ENCODE results near the gene STX11.

The STX11 gene

DNA sequence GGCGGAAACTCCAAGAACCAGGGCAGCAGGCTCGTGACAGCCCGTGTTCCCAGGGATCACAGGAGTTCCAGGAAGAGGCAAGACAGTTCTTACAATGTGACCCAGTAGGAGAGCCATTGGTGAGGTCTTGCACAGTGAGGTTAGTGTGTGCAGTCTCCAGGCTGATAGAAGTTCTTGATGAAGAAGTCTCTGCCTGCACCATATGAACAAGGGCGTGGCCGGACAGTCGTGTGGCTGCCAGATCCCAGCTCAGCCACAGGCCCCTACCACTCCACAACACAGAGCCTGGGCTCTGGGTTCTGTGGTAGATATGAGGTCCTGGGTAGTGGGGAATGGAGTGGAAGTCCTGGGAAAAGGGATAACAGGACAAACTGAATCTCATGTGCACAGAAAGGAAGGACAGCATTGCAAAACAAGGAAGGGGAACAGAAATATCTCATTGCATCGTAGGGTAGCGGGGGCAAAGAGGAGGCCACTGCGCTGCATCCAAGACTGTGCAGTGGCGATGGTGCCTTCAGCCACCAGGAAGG, 65.2 kb downstream of the STX11 start:
- peak; percentile 46 for DNase-seq (ENCODE audit: low spot score)

DNA sequence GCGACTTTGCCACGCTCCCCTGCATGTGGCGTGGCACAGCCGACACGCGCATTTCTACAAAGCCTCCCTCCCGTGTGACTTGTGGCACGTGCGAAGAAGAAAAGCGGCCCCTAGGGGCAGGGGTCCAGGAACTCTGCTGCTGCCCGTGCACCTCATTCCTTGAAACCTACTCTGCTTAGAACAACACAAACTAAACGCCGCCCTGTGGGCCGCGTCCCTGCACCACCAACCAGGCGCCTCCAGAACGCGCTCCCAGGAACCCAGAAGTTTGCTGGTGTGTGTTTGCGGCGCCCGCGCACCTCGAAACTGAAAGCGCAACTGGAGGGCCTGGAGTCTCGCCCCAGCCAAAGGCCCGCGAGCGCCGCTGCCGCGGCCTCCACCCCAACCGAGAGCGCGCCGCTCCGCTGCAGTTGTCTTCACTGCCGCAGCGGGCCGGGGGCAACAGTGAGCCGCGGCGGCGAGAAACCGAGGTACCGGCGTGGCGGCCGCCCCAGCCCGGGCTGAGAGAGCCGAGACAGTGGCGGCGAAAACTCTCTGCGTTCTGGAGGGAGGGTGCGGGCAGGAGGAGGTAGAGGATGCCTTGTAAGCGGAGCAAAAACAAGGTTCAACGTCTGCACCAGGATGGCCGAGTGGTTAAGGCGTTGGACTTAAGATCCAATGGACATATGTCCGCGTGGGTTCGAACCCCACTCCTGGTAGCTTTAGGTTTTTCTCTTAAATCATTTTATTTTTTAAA, 65.8 kb downstream of the STX11 start:
- DNase-seq (ENCODE audit: low spot score) = peak; percentile 95

DNA sequence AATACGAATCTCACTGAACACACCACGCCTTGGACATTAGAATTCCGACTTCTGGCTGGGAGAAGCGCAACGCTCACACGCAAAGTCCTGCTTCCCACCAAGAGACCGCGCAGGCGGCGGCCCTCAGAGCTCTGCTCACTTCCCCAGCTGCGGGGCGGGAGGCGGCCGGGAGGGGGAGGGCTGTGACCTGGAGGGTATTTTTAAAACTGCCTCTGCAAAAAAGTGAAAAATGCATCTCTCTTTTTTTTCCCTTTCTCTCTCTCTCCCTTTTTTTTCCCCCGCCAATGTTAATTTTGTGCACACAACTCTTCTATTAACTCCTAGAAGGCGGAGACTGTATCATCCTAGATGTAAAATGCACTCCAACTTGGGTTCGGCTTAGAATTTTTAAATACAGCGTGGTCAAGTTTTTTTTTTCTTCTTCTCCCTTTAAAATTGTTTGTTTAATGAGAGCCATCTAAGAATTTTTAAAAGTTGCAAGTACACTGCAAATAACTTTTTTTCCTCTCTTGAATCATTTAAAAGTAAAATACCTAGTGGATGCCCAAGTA, 66.4 kb downstream of the STX11 start:
- DNase-seq (ENCODE audit: low spot score) = no peak

DNA sequence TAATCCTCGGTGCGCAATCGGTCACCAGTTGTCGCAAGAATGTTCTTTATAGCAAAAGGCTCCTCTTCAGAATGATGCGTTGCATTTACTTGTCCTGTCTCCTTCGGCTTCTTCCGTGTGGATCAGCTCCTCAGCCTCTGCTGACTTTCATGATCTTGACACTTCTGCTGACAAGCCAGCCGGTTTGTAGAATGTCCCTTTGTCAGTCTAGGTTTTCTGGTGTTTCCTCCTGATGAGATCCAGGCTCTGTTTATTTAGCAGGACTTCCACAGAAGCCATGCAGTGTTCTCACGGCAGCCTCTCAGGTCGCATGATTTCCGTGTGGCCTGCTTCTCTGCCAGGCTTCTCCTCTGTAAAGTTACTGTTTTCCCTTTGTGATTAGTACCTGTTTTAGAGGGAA, 66.9 kb downstream of the STX11 start:
- DNase-seq (ENCODE audit: low spot score) = peak; percentile 16

DNA sequence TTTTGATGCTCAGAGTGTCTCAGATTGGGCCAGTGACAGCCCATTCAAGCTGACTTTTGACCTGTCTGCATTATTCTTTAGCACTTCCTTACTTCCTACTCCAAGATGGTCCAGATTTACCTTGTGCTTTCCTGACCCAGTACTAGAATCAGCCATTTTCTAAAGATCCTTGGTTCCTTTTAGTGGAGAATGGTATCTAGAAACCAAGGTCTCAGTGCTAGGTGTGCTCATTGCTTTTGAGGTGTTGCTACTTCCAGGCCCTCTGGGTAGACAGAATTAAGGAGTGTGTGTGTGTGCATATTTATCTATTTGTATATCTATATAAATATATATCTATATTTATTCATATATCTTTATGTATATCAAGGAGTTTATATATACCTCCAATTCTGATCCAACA, 67.5 kb downstream of the STX11 start:
- no peak for DNase-seq (ENCODE audit: low spot score)

DNA sequence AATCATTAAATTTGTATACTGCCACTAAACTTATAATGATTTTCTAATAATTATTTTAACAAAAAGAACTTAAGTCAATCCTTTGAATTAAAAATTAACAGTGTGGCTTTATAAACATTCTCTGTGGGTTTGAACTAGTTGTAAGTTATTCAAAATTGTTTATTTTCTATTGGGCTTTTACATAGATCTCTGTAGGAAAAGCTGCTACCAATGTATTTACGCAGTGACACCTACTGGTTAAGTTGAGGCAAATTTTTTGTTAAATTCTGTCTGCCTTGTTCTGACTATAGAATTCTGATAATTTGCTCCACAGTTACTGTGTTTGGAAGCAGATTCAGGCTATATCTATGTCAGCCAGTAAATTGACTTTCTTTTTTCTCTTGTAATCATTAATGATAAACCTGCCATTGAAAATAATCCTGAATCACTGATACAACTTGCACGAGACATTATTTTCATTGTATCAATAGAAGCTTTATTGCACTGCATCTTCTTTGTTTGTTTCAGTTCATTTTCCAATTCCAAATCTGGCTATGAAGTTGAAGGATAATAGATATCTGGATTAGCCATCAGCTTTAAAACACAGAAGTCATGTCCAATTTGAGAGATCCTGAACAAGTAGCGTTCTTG, 68.9 kb downstream of the STX11 start:
- DNase-seq (ENCODE audit: low spot score) = peak; percentile 45

DNA sequence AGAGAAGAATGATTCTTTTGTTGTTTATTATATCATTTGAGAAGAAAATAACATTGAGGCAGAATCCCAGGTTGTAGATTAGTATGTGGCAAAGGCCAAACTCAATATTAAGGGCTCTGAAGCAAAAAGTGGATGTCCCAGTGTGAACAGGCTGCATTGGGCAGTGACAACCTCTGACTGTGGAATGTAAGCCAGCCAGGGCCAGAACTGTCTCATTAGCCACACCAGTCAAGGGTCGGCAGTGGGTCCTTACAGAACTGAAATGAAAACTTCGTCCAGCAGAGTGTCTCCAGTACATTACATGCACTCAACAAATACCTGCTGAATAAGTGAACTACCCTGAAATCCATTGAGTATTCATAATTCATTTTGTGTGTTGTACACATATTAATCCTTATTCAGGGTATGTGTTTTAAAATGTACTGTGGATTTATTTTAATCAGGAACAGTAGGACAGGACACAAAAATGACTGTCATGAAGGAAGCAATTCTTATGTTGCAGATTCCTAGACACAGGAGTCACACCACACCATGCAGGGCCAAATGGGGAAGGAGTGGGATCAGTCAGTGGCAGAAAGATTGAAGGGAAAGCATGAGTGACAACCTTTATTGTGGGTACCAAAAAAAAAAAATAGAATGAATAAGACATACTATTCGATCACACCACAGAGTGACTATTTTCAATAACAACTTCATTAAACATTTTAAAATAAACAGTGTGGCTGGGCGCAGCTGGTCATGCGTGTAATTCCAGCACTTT, 69.9 kb downstream of the STX11 start:
- no peak for DNase-seq (ENCODE audit: low spot score)

DNA sequence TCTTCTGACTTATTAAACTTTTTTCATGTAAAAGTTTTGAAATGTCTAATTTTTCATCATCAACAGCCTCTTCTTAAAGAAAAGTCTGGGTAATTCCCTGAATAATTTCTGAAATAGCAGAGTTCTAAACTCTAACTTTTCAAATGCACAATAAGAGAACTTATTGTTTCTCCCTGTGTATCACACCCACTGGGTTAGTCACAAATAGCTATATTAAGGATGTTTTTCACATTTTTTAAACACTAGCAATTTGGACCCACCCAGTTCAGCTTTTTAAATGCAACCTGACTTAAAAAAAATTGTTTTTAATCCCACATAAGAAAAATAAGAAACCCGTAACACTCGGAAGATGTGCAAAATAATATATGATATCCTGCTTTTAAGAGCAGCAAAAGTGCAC, 73.4 kb downstream of the STX11 start:
- DNase-seq (ENCODE audit: low spot score) = no peak

DNA sequence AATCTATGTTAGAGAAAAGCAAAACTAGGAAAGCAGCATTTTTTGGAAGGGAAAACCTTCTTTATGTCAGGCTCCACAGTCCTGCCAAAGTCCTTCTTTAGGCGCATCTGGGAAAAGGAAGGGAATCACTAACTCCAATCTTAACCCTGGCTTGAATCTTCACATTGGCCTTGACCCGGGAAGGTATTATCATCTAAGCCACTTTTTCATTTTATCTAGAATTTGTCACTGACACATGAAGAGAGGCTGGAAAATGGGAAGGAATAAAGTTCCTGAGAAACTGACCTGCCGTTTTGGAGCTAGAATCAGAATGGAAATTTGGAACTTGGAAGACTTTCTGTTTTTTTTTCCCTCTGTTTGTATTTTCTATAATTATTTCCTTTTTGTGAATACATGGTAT, 81.4 kb downstream of the STX11 start:
- DNase-seq (ENCODE audit: low spot score) = no peak

DNA sequence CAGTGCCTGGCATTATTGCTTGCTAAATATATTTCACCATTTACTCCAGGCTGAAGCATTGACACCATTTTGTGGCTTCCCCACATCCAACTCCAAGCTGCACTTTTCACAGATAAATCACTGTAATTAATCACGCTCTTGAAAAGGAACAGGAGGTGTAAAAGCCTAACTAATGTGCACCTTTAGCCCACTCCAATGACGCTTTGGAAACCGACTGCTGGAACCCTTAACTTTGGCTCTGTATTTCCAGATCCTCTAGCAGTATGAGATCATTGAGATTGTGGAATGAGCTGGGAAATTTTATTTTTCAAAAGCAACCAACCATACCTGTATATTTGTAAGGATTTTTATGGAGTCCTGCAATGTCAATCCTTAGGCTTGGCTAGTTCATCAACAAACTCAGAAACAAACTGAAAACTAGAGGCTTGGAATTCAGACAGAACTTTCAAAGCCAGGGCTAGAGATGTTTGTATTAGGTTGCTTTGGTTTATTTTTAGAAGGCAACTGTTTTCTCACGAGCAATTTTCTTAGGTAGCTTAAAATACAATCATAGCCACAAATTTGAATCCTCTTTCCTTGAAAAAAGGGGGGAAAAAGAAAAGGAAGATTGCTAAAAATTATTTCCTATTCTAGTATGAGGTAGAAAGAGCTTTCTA, 82.0 kb downstream of the STX11 start:
- no peak for DNase-seq (ENCODE audit: low spot score)

DNA sequence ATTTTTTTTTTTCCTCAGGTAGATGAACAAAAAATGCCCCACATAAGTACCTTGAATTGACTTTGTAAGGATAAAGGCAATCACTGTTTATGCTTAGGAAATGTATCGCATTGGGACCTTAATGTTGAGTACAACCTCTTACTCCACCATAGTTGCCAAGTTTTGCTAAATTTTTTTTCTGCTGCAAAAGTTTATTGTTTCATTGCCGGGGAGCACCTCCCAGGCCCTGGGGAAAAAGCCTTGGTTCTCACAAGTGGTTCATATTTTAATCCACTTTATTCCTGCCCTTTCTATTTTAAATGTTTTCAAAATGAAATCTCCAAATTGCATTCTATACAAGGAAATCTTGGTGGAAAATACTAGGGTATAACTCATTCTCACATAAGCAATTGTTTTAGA, 82.5 kb downstream of the STX11 start:
- no peak for DNase-seq (ENCODE audit: low spot score)

DNA sequence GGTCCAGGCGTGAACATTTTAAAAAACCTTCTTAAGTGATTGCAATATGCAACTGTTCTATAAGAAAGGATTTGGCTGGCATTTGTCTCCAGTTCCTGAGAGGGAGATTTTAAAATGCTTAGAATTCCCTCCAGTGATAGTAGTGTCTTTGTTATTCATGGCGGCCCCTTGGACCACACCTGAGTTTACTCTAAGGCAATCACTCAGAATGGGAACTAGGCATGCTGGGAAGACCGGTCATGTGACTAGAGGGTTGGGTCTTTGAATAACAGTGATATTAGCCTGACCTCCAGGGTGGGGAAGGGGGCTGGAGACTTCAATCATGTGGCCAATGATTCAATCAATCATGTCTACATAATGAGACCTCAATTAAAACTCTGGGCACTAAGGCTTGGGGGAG, 84.1 kb downstream of the STX11 start:
- no peak for DNase-seq (ENCODE audit: low spot score)

DNA sequence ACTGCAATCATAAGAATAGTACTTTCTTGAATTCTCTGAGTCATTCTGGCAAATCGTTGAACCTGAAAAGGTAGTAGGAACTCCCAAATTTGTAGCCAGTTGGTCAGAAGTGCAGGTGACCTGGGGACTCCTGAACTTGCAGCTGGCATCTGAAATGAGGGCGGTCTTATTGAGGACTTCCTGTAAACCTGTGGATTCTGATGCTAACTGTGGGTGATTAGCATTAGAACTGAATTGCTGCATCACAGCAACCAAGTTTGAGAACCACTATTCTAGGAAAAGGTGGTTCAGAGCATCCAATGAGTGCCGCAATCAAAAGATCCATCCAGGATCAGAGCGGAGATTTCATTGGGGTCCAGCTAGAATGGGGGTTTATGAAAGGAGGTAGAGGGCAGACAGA, 84.6 kb downstream of the STX11 start:
- no peak for DNase-seq (ENCODE audit: low spot score)

All from globus pallidus (tissue), 1 donor.